ENCODE measurements around the gene MSANTD2. TPM values are rescaled to one million over a fixed set of nuclear protein-coding genes. Genes with fewer than 3 reads are reported as not detected.
"Not testable (repeated sequence)": the region's sequence is repeated elsewhere in the genome, so short reads cannot be mapped to it uniquely, and the experiment has no call there.

The MSANTD2 gene
- polyA plus RNA-seq, 6 donors from 2014 or later, result 2.5 to 8.1 (median 3.4) TPM; not detected in 1

- ATAC-seq (ENCODE audit: low read depth in 2 of 2) (no peak), DNase-seq (no peak)
- Mint-ChIP-seq H3K27me3 (no peaks in the 10 kb centered on the region), H3K4me3 (no peak overlapping the region), H3K27ac (peak overlapping the region in 1 of 6 donors; percentile 31), H3K4me1 (peaks cover 0 to 7% (median 6%) of the 10 kb centered on the region in 3 donors), H3K9me3 (no peaks in the 10 kb centered on the region), H3K36me3 (peaks cover 4 to 9% of the 10 kb centered on the region in 2 donors)
Observed at GRCh38 chr11:124783002-124783401, 17.2 kb downstream of the MSANTD2 start.

GRCh38 chr11:124779568-124779967 lies 20.6 kb downstream of the MSANTD2 start:
- no peaks in the 10 kb centered on the region for H3K27me3 Mint-ChIP-seq
- ATAC-seq (ENCODE audit: low read depth in 2 of 2) (no peak), DNase-seq (no peak)
- H3K4me1 Mint-ChIP-seq, result peaks cover 19 to 34% (median 26%) of the 10 kb centered on the region in 3 donors
- peaks cover 10% of the 10 kb centered on the region in 2 donors for H3K36me3 Mint-ChIP-seq
- H3K27ac Mint-ChIP-seq, result no peak overlapping the region
- no peak overlapping the region for H3K4me3 Mint-ChIP-seq
- no peaks in the 10 kb centered on the region for H3K9me3 Mint-ChIP-seq

GRCh38 chr11:124778281-124778680 lies 21.9 kb downstream of the MSANTD2 start:
- Mint-ChIP-seq H3K27ac (peak overlapping the region in 1 of 6 donors; percentile 2), H3K4me3 (no peak overlapping the region), H3K4me1 (peaks cover 19 to 34% (median 26%) of the 10 kb centered on the region in 3 donors), H3K27me3 (no peaks in the 10 kb centered on the region), H3K36me3 (peaks cover 10% of the 10 kb centered on the region in 2 donors), H3K9me3 (no peaks in the 10 kb centered on the region)
- DNase-seq (no peak), ATAC-seq (ENCODE audit: low read depth in 2 of 2) (no peak)

GRCh38 chr11:124776865-124777645 lies 23.2 kb downstream of the MSANTD2 start:
- Mint-ChIP-seq H3K27ac (peak overlapping the region in 1 of 6 donors; percentile 83), H3K4me1 (peaks cover 19 to 34% (median 26%) of the 10 kb centered on the region in 3 donors), H3K36me3 (peaks cover 11% of the 10 kb centered on the region in 2 donors), H3K4me3 (peak overlapping the region in 1 of 8 donors; percentile 65), H3K27me3 (no peaks in the 10 kb centered on the region), H3K9me3 (no peaks in the 10 kb centered on the region)
- ATAC-seq (ENCODE audit: low read depth in 2 of 2) (no peak), DNase-seq (no peak)

GRCh38 chr11:124770959-124771358 lies 29.2 kb downstream of the MSANTD2 start:
- not testable (repeated sequence) for H3K4me3 Mint-ChIP-seq; H3K27ac Mint-ChIP-seq; ATAC-seq (ENCODE audit: low read depth in 2 of 2); H3K27me3 Mint-ChIP-seq; H3K9me3 Mint-ChIP-seq; DNase-seq
- Mint-ChIP-seq H3K36me3 (peaks cover 9 to 21% of the 10 kb centered on the region in 2 donors), H3K4me1 (peaks cover 9 to 14% (median 12%) of the 10 kb centered on the region in 3 donors)

GRCh38 chr11:124769806-124770774 lies 30.1 kb downstream of the MSANTD2 start:
- DNase-seq, result no peak
- H3K4me3 Mint-ChIP-seq, result no peak overlapping the region
- H3K36me3 Mint-ChIP-seq, result peaks cover 9 to 21% of the 10 kb centered on the region in 2 donors
- peaks cover 0 to 6% (median 5%) of the 10 kb centered on the region in 3 donors for H3K4me1 Mint-ChIP-seq
- H3K9me3 Mint-ChIP-seq, result no peaks in the 10 kb centered on the region
- no peaks in the 10 kb centered on the region for H3K27me3 Mint-ChIP-seq
- ATAC-seq (ENCODE audit: low read depth in 2 of 2), result no peak
- peak overlapping the region in 1 of 6 donors; percentile 37 for H3K27ac Mint-ChIP-seq

GRCh38 chr11:124768914-124769313 lies 31.3 kb downstream of the MSANTD2 start:
- Mint-ChIP-seq H3K27me3 (no peaks in the 10 kb centered on the region), H3K4me3 (no peak overlapping the region), H3K27ac (peak overlapping the region in 1 of 6 donors; percentile 39), H3K9me3 (no peaks in the 10 kb centered on the region), H3K4me1 (peaks cover under 1 to 2% (median 1%) of the 10 kb centered on the region in 3 donors), H3K36me3 (peaks cover 9 to 21% of the 10 kb centered on the region in 2 donors)
- no peak for DNase-seq
- ATAC-seq (ENCODE audit: low read depth in 2 of 2), result no peak

GRCh38 chr11:124766156-124766555 lies 34.0 kb downstream of the MSANTD2 start:
- peaks cover 18 to 21% (median 18%) of the 10 kb centered on the region in 3 donors for H3K4me1 Mint-ChIP-seq

GRCh38 chr11:124763156-124763947 lies 36.9 kb downstream of the MSANTD2 start:
- ATAC-seq (ENCODE audit: low read depth in 2 of 2), result peak; percentile 20 to 30
- Mint-ChIP-seq H3K27ac (peak overlapping the region; percentile 64 to 94 (median 88)), H3K36me3 (peaks cover 0 to 2% of the 10 kb centered on the region in 2 donors), H3K4me1 (peaks cover 40 to 48% (median 43%) of the 10 kb centered on the region in 3 donors), H3K27me3 (peaks cover 0 to 3% (median 0%) of the 10 kb centered on the region in 3 donors), H3K4me3 (peak overlapping the region; percentile 84 to 99 (median 95)), H3K9me3 (no peaks in the 10 kb centered on the region)
- DNase-seq, result peak; percentile 83

More at GRCh38 chr11:124766156-124766555, 34.0 kb downstream of the MSANTD2 start:
- Mint-ChIP-seq H3K27me3 (no peaks in the 10 kb centered on the region), H3K4me3 (peak overlapping the region in 1 of 8 donors; percentile 41), H3K27ac (no peak overlapping the region), H3K36me3 (peaks cover 0 to 15% of the 10 kb centered on the region in 2 donors), H3K9me3 (no peaks in the 10 kb centered on the region)
- no peak for DNase-seq
- no peak for ATAC-seq (ENCODE audit: low read depth in 2 of 2)

GRCh38 chr11:124762624-124763155 lies 37.5 kb downstream of the MSANTD2 start:
- Mint-ChIP-seq H3K9me3 (no peaks in the 10 kb centered on the region), H3K4me3 (peak overlapping the region; percentile 84 to 99 (median 95)), H3K27ac (peak overlapping the region in 4 of 6 donors; percentile 82 to 94 (median 88)), H3K4me1 (peaks cover 45 to 54% (median 50%) of the 10 kb centered on the region in 3 donors), H3K36me3 (no peaks in the 10 kb centered on the region), H3K27me3 (peaks cover 0 to 5% (median 0%) of the 10 kb centered on the region in 3 donors)
- no peak for DNase-seq
- peak; percentile 2 to 3 for ATAC-seq (ENCODE audit: low read depth in 2 of 2)

GRCh38 chr11:124762105-124762623 lies 38.0 kb downstream of the MSANTD2 start, which contains the start of gene ESAM:
ESAM (minus strand) TSS chr11:124762290; CDS start chr11:124762154, 136 bp downstream.
- H3K27me3 Mint-ChIP-seq, result peaks cover 0 to 5% (median 0%) of the 10 kb centered on the region in 3 donors
- peak; percentile 58 to 61 for ATAC-seq (ENCODE audit: low read depth in 2 of 2)

More at GRCh38 chr11:124762105-124762623, 38.0 kb downstream of the MSANTD2 start, which contains the start of gene ESAM:
- peaks cover 45 to 54% (median 51%) of the 10 kb centered on the region in 3 donors for H3K4me1 Mint-ChIP-seq
- H3K4me3 Mint-ChIP-seq, result peak within 1 kb of the TSS; percentile 84 to 99 (median 95)
- H3K27ac Mint-ChIP-seq, result peak within 1 kb of the TSS; percentile 82 to 97 (median 94)
- no peaks in the 10 kb centered on the region for H3K9me3 Mint-ChIP-seq
- peak; percentile 76 for DNase-seq
- H3K36me3 Mint-ChIP-seq, result no peaks in the 10 kb centered on the region
